ENCODE data around the gene OPN1MW3.
"Not testable (repeated sequence)": the region's sequence is repeated elsewhere in the genome, so short reads cannot be mapped to it uniquely, and the experiment has no call there.

Gene OPN1MW3

DNA sequence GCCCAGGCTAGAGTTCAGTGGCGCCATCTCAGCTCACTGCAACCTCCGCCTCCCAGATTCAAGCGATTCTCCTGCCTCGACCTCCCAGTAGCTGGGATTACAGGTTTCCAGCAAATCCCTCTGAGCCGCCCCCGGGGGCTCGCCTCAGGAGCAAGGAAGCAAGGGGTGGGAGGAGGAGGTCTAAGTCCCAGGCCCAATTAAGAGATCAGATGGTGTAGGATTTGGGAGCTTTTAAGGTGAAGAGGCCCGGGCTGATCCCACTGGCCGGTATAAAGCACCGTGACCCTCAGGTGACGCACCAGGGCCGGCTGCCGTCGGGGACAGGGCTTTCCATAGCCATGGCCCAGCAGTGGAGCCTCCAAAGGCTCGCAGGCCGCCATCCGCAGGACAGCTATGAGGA, at the start of gene OPN1MW3:
Gene OPN1MW3 (plus strand): TSS at position 301 of the 400 bp plus-strand sequence. CDS start 38 bp downstream, at position 339.
- not testable (repeated sequence) for H3K27ac ChIP-seq, H3K4me3 ChIP-seq

DNA sequence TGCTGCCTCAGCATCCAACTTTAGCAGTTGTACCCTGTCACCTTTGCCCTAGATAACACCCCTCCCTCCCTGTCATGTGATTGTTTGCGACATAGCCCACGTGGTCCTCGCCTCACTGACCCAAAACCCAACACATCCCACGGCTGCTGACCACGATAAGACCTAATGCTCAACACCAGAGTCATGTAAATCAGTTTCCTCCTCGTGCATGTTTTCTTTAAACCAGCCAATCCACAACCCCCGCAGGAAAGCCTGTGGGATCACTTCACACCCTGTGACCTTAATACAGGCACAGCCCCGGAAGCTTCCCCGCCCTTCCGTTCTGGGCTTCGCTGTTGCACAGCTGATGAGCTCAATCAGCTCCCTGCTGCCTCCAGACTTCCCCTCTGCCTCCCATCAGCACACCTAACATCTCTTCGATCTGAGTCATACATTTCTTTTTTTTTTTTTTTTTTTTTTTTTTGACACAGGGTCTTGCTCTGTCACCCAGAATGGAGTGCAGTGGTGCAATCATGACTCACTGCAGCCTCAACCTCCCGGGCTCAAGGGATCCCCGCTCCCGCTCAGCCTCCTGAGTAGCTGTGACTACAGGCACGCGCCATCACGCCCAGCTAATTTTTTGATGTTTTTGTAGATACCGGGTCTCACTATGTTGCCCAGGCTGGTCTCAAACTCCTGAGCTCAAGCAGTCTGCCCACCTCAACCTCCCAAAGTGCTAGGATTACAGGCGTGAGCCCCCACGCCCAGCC, 47.5 kb upstream of the OPN1MW3 start:
- not testable (repeated sequence) for H3K4me3 ChIP-seq

DNA sequence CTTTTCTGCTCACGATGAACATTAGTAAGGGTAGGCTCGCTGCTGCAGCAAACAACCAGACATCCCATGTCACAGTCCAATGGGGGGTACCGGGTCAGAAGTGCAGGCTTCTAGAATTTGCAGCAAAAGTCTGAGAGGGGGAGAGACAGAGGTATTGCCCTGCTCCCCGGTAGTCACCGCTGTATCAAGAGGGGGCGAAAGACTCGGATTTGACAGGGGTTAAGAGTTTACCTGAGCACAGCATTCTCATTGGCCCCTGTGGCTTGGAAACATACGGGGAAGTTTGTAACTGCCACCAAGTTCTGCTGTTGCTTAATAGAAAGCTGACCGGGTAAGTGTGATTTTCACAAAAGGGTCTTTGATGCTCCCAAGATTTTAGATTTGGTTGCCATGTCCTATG, 46.3 kb upstream of the OPN1MW3 start:
- H3K27ac ChIP-seq, H3K4me3 ChIP-seq: not testable (repeated sequence)

More for the DNA sequence above, 47.5 kb upstream of the OPN1MW3 start:
- not testable (repeated sequence) for H3K27ac ChIP-seq

DNA sequence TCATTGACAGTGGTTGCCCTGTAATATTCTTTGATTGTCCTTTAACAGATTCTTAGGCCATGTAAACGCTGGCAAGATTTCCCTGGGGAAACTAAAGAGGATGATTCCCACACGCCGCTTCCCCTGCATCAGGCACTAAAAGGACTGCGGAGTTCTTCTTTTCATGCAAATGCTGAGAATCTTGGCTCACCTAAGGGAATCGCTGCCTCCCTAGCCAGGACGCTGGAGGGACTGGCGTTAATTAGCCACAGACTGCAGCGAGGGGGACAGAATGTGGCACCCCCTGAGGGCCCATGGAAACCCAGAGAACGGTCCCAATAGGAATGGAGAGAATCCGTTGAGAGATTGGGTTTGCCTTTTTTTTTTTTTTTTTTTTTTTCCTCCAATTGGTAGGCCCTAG, 45.9 kb upstream of the OPN1MW3 start:
- H3K4me3 ChIP-seq, H3K27ac ChIP-seq: not testable (repeated sequence)

DNA sequence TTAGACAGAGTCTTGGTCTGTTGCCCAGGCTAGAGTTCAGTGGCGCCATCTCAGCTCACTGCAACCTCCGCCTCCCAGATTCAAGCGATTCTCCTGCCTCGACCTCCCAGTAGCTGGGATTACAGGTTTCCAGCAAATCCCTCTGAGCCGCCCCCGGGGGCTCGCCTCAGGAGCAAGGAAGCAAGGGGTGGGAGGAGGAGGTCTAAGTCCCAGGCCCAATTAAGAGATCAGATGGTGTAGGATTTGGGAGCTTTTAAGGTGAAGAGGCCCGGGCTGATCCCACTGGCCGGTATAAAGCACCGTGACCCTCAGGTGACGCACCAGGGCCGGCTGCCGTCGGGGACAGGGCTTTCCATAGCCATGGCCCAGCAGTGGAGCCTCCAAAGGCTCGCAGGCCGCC, 37.9 kb upstream of the OPN1MW3 start, which contains the start of gene OPN1MW2:
Gene OPN1MW2 (plus strand): TSS at position 301 of the 400 bp plus-strand sequence. CDS start 60 bp downstream, at position 361.
- H3K4me3 ChIP-seq = not testable (repeated sequence)

DNA sequence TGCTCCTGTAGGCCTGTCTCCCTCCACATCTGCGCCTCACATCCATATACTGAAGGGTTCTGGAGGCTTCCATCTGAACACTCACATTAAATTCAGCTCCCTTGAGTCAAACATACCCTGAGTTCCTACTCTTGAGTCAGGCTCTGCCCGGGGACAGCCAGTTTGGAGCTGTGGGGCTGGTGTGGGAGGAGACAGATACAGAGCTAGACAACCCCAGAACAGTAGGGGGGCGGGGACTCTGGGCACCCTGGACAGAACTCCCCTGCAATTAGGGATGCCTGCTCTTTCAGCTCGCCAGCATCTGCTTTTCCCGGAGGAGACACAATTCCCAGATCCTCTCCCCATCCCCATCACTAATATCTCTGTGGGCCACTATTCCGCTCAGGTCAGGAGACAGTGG, 32.1 kb upstream of the OPN1MW3 start:
- H3K4me3 ChIP-seq, H3K27ac ChIP-seq: not testable (repeated sequence)

More for the DNA sequence above, 37.9 kb upstream of the OPN1MW3 start, which contains the start of gene OPN1MW2:
- not testable (repeated sequence) for H3K27ac ChIP-seq

DNA sequence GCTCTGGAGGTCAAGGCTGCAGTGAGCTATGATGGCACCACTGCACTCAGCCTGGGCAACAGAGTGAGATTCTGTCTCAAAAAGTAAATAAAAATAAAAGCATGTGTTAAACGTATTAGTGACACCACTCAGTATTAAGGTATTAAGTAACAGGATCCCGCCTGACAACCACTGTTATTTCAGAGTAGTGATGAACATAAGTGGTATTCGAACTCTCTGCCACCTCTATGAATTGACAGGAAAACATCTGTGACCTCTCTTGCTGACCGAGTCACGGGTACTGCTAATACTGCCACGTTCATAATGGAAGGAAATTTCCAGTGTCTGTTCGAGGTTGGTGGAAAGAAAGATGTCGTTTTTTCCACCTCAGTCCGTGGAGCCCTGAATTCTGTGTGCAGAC, 30.7 kb upstream of the OPN1MW3 start:
- not testable (repeated sequence) for H3K4me3 ChIP-seq

DNA sequence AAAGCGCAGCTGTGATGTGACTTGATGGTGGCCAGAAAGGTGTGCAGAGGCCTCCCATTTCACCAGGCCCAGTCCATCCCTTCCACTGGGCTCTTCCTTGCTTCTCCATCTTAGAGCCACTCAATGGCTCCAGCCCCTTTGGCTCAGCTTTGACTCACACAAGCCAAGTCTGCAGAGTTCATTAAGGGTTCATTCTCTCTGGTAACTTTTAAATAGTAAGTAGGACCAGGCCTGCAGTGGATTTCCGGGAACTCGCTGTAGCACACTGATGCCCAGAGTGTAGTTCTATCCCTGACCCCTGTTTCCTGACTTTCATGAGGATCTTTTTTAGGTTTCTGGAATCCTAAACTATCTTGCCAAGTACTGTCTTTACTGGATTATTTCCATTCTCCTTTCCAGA, 25.9 kb upstream of the OPN1MW3 start:
- H3K27ac ChIP-seq, H3K4me3 ChIP-seq: not testable (repeated sequence)

More for the DNA sequence above, 30.7 kb upstream of the OPN1MW3 start:
- H3K27ac ChIP-seq = not testable (repeated sequence)

DNA sequence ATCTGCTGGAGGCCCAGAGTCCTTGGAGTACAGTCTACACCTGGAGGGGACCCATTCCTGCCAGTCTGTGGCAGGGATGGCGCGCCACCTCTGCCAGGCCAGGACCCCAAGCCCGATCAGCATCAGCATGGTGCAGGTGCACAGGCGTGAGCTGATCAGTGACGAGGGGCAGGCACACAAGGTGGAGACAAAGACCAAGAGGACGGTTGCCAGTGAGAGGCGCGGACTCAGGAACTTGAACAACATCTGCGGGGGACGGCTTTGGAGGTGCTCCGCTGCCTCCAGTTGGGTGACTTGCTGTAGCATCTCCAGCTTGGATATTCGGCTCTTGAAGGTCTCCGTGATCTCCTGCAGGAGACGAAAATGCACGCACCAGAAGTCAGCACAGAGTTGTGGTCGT, 23.8 kb upstream of the OPN1MW3 start:
- not testable (repeated sequence) for H3K4me3 ChIP-seq, H3K27ac ChIP-seq

DNA sequence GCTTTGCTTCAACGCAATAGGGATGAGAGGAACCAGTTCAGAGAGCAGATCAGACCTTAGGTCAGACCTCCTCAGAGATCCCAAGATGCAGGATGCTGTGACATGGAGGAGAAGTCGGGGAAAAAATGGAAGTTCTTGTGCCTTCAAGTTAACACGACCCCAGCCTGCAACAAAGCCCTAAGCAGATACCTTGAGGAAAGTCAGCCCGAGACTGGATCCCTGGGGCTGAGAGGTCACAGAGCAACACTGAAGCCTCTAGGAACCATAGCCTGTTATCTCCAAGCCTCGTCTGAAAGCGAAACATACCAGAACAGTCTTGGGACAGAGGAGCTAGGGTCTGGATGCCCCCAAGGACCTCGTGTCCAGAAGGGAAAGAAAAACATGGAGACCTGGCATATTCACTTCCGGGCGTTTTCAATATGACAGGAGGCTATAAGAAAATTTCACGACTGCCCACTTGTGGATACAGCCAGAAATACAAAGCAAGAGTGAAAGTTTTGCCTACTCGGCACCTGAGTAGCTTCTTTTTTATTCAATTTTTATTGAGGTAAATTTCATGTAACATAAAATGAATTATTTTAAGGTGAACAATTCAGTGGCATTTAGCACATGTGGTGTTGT, 18.3 kb upstream of the OPN1MW3 start:
- H3K27ac ChIP-seq, H3K4me3 ChIP-seq: not testable (repeated sequence)

DNA sequence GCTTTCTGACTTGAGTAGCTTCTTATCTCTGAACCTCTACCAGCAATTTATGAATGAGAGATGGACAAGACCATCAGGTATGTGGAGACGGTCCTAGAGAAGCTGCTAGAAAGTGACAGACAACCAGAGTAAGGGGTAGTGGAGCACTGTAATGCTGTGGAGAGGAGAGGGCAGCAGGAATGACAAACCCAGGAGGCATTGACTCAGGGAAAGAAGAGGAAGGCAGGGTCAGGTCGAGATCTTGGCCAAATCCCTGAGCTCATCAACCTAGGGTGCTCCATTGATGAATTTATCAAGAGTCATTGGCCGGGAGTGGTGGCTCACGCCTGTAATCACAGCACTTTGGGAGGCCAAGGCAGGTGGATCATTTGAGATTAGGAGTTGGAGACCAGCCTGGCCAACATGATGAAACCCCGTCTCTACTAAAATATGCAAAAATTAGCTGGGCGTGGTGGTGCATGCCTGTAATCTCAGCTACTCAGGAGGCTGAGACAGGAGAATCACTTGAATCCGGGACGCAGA, 17.3 kb upstream of the OPN1MW3 start:
- H3K4me3 ChIP-seq, H3K27ac ChIP-seq: not testable (repeated sequence)

DNA sequence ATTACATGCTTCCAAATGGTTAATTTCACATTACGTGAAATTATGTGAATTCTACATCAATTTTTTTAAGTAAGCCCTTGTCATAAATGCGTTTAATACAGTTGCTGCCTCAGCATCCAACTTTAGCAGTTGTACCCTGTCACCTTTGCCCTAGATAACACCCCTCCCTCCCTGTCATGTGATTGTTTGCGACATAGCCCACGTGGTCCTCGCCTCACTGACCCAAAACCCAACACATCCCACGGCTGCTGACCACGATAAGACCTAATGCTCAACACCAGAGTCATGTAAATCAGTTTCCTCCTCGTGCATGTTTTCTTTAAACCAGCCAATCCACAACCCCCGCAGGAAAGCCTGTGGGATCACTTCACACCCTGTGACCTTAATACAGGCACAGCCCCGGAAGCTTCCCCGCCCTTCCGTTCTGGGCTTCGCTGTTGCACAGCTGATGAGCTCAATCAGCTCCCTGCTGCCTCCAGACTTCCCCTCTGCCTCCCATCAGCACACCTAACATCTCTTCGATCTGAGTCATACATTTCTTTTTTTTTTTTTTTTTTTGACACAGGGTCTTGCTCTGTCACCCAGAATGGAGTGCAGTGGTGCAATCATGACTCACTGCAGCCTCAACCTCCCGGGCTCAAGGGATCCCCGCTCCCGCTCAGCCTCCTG, 9.9 kb upstream of the OPN1MW3 start:
- H3K27ac ChIP-seq, H3K4me3 ChIP-seq: not testable (repeated sequence)

DNA sequence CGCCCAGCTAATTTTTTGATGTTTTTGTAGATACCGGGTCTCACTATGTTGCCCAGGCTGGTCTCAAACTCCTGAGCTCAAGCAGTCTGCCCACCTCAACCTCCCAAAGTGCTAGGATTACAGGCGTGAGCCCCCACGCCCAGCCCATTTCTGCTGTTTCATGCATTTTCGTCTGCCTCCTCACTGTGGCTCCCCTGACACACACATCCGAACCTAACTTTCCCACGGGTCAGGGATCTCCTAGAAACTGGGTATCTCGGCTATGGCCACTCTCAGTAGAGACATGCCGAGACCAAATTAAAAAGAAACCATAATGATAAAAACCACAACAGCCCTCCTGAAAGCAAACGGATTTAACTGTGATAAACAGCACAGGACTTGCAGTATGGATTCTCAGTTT, 9.3 kb upstream of the OPN1MW3 start:
- H3K4me3 ChIP-seq, H3K27ac ChIP-seq: not testable (repeated sequence)

DNA sequence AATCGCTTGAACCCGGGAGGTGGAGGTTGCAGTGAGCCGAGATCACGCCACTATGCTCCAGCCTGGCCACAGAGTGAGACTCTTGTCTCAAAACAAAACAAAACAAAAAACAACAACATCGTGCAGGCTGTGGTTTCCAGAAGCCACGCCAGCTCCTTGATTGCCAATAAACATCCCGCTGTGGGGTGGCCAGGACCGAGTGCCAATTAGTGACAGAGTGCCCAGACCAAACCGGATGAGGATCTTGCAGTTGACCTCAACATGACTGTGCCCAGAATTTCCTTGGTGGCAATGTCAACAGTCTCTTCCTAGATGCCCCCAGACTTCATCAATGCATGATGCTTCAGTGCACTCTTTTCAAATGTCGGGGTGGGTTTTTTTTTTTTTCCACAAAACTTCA, 1.3 kb downstream of the OPN1MW3 start:
- not testable (repeated sequence) for H3K4me3 ChIP-seq, H3K27ac ChIP-seq

DNA sequence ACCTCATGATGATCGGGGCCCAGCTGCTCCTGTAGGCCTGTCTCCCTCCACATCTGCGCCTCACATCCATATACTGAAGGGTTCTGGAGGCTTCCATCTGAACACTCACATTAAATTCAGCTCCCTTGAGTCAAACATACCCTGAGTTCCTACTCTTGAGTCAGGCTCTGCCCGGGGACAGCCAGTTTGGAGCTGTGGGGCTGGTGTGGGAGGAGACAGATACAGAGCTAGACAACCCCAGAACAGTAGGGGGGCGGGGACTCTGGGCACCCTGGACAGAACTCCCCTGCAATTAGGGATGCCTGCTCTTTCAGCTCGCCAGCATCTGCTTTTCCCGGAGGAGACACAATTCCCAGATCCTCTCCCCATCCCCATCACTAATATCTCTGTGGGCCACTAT, 5.7 kb downstream of the OPN1MW3 start:
- not testable (repeated sequence) for H3K27ac ChIP-seq, H3K4me3 ChIP-seq

DNA sequence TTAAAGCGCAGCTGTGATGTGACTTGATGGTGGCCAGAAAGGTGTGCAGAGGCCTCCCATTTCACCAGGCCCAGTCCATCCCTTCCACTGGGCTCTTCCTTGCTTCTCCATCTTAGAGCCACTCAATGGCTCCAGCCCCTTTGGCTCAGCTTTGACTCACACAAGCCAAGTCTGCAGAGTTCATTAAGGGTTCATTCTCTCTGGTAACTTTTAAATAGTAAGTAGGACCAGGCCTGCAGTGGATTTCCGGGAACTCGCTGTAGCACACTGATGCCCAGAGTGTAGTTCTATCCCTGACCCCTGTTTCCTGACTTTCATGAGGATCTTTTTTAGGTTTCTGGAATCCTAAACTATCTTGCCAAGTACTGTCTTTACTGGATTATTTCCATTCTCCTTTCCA, 11.9 kb downstream of the OPN1MW3 start:
- not testable (repeated sequence) for H3K4me3 ChIP-seq

DNA sequence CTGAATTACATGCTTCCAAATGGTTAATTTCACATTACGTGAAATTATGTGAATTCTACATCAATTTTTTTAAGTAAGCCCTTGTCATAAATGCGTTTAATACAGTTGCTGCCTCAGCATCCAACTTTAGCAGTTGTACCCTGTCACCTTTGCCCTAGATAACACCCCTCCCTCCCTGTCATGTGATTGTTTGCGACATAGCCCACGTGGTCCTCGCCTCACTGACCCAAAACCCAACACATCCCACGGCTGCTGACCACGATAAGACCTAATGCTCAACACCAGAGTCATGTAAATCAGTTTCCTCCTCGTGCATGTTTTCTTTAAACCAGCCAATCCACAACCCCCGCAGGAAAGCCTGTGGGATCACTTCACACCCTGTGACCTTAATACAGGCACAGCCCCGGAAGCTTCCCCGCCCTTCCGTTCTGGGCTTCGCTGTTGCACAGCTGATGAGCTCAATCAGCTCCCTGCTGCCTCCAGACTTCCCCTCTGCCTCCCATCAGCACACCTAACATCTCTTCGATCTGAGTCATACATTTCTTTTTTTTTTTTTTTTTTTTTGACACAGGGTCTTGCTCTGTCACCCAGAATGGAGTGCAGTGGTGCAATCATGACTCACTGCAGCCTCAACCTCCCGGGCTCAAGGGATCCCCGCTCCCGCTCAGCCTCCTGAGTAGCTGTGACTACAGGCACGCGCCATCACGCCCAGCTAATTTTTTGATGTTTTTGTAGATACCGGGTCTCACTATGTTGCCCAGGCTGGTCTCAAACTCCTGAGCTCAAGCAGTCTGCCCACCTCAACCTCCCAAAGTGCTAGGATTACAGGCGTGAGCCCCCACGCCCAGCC, 27.3 kb downstream of the OPN1MW3 start:
- not testable (repeated sequence) for H3K27ac ChIP-seq

More for the DNA sequence above, 11.9 kb downstream of the OPN1MW3 start:
- not testable (repeated sequence) for H3K27ac ChIP-seq

DNA sequence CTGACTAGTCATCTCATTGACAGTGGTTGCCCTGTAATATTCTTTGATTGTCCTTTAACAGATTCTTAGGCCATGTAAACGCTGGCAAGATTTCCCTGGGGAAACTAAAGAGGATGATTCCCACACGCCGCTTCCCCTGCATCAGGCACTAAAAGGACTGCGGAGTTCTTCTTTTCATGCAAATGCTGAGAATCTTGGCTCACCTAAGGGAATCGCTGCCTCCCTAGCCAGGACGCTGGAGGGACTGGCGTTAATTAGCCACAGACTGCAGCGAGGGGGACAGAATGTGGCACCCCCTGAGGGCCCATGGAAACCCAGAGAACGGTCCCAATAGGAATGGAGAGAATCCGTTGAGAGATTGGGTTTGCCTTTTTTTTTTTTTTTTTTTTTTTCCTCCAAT, 29.0 kb downstream of the OPN1MW3 start:
- H3K27ac ChIP-seq, H3K4me3 ChIP-seq: not testable (repeated sequence)

More for the DNA sequence above, 27.3 kb downstream of the OPN1MW3 start:
- not testable (repeated sequence) for H3K4me3 ChIP-seq

DNA sequence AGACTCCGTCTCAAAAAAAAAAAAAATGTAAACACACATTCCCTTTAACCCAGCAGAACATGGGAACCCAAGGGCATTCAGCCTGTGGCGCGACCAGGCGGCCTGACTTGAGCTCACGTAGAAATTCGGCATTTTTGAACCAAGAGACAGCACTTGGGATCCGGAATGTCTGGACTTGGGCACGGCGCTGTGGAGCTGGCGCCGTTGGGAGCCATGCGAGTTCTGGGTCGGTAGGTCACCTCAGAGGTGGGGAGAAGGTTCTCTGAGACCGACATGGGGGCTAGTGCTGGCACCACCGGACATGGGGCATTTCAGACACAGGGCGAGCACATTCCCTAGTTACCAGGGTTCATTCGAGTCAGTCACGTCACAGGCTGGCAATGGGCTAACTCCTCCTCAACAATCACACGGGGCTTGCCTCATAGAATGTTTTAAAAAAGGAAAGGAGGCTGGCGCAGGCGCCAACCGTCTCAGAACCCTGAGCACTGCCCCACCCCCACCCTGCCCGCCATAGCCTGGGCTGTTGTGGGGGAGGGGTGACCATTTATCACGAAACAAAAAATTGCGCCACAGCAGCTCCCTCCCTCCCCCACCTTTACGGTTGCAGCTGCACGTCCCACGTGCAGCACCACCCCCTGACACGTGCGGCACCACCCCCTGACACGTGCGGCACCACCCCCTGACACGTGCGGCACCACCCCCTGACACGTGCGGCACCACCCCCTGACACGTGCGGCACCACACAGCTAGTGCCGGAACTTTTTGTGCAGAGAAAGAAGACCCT, 37.6 kb downstream of the OPN1MW3 start, which contains the start of gene TEX28:
Gene TEX28 (minus strand): TSS at position 334 of the 784 bp plus-strand sequence. CDS start 3,007 bp downstream, outside the sequence.
- H3K27ac ChIP-seq = no peak within 1 kb of the TSS
- no peak within 1 kb of the TSS for H3K4me3 ChIP-seq
